Amniotic stem cell (primary cell): Measurements from ENCODE around the gene ALPI.

Experiments used
- DNase-seq: peaks from one replicate; lab custom pipeline; 2025; lab: John Stamatoyannopoulos, UW

The ALPI gene

DNA sequence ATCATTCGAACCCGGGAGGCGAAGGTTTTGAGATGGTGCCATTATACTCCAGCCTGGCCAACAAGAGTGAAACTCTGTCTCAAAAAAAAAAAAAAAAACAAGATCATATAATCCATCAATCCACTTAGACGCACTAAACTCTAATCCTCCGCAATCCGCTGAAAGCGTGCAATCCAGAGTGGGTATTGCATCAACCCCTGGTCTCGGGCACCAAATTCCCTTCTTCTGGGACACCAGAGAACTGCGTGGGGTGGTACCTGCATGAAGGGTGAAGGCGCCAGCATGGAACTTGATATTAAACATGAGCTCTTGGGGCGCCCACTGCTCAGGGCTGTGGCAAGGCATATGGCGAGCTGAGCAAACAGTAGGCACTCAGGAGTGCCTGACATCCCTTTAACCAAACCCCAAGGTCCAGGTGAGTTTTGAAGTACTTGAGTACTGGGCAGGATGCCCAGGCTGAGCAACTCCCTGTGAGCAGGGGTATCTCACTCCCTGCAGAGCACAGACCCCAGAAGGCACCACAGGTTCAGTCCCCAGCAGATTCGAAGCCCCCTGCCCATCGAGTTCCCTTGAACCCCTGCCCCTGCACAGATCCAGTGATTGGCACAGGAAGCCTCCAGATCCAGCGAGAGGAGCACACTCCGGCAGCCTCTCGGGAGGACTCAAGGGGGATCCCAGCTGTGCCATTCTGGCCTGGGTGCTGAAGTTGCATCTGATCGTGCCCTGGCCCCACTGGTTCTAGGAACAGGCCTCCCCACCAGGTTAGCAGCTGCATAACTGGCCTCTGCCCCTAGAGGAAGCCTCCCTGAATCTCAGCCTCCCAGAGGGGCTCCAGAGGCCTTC, 8.0 kb downstream of the ALPI start:
- no peak for DNase-seq

- DNase-seq, result no peak
Measured at GRCh38 chr2:232464544-232464885, 8.6 kb downstream of the ALPI start.

DNA sequence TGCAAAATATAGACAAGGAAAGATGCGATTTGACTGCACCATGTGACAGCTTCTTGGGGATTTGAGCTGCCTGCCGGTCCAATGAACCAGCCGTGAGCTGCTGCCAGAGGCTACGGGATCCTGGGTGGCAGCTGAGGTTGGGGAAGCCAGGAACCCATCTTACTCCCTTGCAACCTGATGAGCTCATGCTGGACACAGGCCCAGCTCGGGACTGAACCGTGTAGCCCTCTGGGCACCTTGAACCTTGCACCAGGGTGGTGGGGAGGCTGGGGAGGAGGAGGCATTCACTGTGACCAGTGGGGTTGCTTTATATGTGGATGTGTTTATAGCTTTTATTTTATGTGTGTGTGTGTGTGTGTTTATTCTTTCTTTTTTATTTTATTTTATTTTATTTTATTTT, 9.1 kb downstream of the ALPI start:
- no peak for DNase-seq

- DNase-seq, result no peak
Measured at GRCh38 chr2:232466221-232466620, 10.3 kb downstream of the ALPI start.

DNA sequence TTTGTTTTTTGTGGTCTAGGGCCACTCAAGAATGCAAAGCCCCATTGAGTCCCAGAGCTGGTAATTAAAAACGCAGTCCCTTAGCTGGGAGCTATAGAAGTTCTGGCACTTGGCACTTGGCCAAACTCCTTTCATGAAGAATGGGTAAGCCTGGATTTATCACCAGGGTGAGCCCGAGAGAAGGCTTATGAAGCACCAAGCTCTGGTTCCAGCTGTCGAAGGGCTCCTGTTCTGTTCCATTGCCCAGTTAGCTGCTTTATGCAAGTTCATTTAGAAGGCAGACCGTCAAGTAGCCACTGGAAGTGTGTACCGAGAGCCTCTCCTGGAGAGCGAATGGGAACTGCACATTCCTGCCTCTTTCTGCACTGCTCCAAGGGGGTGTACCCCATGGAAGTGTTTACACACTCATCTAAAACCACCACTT, 17.5 kb downstream of the ALPI start:
- DNase-seq, result no peak

DNA sequence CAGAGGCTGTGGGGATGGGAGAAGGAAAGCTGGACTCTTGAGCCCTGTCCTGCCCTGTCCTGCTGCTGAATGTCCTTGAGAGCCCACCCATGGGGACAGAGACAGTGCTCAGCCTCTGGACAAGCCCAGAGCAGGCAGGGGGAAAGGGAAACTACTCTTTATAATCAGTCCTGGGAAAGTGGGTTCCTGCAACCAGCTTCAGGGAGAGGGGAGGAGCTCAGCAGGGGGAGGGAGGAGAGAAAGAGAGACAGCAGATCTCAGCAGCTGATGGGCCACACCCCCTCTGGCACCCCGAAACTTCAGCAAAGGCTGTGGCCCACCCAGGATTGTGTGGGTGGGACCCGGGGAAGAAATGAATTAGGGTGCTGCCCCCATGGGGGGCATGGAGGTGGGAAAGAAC, 20.1 kb downstream of the ALPI start:
- DNase-seq, result no peak

DNA sequence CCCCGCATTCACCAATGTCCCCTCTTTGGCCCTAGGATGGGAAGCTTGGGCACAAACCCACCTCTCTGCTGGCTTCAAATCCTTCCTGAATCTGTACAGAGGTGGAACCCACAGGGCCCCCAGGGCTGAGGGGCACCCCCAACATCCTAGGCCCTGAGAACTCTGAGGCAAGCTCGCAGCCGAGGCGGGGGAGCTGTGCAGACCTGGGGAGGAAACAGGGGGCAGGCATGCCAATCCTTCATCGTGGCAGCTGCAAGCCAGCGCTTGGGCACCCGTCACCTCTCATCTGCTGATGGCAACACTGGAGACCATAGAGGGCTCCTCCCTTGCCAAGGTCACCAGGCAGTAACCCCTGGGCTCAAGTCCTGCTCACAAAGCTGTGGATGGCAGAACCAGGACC, 20.8 kb downstream of the ALPI start:
- no peak for DNase-seq

GRCh38 chr2:232477751-232478510, 22.0 kb downstream of the ALPI start:
- DNase-seq, result no peak

GRCh38 chr2:232478571-232479340, 22.8 kb downstream of the ALPI start:
- no peak for DNase-seq

DNA sequence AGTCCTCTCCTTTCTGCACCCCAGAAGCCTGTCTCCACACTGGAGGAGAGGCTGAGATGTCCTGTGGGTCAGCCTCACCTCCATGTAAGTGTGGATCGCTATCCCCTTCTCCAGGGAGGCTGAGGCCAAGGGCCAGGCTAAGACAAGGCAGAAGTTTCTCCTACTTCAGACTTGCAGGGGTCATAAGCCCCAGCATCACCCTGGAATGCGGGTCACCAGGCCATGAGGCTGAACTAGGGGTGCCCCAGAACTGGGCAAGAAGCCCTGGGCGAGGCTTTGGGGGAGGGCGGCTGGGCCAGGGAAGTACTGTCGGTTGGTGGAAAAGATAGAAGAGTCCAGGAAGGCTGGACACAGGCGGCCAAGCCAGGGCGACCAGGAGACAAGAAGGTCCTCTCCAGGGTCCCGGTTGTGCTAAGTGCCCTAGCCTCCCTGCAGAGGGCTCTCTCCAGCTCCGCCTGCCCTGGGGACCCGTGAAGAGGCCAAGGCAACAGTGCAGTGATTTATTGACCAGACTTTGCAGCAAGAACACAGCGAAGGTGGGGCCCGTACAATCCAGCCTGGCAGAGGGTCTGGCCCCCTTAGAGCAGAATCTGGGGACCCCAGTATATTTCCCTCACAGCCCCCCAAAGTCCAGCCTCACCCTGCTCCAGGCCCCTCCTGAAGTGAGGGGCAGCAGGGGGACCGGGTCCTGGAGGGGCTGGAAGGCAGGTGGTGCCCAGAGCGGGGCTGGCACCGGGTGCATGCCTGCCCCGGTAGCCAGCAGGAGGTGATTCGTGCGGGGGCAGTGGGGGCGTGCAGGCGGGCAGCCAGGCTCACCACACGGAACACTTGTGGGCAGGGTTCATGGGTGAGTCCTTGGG, 23.6 kb downstream of the ALPI start:
- DNase-seq, result no peak

GRCh38 chr2:232480201-232481190, 24.5 kb downstream of the ALPI start:
- DNase-seq, result no peak

DNA sequence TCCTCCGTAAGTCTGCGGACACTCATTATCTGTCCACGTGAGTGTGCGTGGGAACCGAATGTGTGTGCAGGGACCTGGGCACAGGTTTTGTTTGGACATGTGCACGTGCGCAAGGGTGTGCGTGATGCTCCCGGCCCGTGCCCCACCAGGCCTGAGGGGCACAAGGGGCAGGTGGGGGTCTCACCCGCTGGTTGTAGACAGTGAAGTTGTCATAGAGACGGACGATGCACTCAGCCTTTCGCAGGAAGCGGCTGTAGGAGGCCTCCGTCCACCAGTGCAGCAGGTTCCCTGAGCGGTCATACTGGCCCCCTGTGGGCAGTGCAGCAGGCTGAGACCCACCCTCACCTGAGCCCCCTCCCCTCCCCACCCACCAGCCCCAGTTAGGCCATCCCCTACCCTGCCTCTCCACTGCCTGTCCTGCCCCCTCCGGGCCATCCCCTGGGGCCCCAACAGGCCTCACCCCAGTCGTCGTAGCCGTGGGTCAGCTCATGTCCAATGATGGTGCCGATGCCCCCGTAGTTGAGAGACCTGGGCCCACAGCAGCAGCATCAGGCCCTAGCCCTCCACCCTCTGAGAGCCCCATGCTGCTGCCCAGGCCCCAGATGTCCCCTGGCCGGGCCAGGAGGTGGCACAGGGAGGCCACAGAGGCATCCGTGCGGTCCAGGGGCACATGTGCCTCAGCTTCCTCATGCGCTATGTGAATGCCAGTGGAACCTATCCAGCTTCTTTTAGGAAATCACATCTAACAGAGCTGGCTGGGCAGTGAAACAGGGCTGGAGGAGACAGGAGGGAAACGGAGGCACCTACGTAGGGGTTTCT, 25.6 kb downstream of the ALPI start:
- DNase-seq, result no peak

DNA sequence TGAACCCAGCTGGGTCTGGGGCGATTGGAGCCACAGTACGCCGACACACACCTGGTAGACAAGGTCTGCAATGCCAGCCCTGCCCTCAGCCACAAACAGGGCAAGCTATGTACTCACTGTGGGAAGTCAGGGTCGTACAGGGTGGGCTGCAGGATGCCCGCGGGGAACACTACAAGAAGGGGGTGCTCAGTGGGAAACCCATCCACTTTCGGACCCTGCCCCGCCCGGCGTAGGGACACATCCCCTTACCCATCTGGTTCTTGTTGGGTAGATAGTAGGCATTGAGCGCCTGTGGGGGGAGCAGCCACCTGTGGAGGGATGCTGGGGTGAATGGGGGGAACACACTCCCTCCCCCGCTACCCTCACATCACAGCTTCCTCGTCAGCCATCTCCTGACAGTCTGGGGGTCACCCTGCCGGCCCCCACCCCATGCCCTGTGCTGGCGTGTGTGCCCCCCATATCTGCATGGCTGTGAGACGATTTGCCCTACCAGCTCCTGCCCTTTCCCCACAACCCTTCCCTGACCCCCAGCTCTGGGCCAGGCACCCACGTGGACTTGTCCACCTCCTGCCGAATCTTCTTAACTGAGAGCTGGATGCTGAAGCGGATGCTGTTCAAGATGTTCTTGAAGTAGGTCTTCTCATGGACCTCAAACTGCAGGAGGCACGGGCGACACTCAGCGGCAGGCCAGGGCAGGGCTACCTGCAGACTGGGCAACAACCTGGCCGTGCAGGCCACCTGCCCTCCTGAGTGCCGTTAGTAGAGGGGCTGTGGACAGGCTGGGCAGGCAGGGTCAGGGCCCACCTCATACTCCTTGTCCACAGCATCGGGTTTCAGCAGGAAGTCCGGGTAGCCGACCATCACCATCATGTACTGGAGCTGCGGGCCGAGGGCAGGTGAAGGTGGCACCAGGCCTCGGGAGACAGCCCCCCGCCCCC, 26.6 kb downstream of the ALPI start:
- no peak for DNase-seq

DNA sequence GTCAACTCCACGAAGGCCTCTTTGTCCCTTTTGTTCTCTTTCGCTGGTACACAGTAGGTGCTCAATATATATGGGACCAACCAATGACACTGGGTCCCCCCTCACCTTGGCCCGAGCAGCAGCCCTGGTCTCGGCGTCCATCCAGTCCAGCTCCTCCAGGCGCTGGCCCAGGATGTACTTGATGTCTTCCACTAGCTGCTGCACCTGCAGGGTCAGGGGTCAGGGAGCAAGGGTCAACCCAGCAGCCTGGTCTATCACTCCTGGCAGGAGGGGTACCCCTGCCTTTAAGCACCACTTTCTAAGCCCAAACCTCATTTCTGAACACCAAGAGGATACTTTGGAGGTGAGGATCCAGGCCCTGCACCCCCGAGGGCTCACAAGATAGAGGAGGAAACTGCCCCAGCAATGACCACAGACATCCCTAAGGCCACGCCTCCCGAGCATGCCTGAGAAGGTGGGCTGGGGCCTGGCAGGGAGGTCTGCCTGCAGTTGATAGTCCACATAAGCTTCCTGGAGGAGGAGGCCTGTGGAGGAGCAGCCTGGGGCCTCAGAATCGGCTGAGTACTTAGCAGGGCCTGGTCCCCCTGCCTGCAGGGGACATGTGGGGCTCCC, 27.5 kb downstream of the ALPI start:
- no peak for DNase-seq

DNA sequence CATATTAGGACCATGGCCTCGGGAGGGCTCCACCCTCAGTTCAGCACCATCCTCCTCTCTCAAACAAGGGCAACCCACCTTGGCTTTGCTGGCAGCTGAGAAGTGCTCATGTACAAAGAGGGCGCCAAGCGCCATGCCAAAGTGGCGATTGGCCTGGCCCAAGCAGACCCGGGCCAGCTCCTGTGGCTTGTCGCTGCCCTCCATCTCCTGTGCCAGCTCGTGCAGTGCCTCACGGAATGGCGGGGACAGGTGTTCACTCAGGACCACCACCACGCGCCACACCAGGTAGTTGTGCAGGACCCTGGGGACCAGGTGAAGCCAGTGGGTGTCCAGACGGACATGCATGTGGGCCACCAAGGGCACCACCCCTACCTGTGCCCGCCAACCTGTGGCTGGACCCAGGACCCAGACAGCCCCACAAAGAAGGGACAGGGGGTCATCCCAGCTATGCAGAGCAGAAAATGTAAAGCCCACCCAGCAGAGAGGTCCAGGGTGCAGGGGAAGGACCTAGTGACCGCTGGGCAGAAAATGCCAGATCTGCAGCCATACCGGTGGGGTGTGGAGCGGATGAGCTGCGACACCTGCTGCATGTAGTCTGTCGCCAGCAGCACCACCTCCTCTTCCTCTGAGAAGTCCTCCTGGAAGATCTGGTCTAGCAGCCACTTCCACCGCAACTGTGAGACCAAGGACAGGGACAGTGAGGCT, 28.1 kb downstream of the ALPI start:
- DNase-seq, result no peak

GRCh38 chr2:232484628-232485347, 28.8 kb downstream of the ALPI start:
- DNase-seq, result no peak

DNA sequence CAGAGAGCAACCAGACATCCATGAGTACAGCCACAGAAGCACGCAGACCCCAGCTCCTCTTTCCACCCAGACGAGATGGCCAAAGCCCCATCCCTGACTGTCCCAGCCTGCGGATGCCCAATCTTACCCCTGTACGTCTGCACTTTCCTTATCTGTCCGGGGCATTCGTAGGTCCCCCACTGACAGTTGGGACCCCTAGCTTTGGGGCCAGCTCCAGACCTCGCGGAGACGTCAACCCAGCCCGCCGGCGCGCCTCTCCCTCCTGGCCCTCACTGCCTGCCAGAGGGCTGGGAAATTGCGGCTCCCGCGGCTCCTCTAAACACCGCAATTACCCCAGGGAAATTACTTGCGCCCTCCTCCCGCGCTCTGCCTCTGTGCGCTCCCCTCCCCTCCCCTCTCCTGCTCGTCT, 29.4 kb downstream of the ALPI start:
- DNase-seq, result no peak
